Mesothelial cell of epicardium (in vitro differentiated cells): ENCODE data around the gene CADPS2. TPM values are rescaled to one million over a fixed set of nuclear protein-coding genes. Genes with fewer than 3 reads are reported as not detected.

Experiments used
- DNase-seq, 2 experiments: peaks; one replicate each; pipeline ENCODE4 v3.0.0; 2021; ENCODE audit warnings: low spot score in 2 of 2; ENCODE audit not compliant: unreplicated experiment in 2 of 2
- H3K27ac Mint-ChIP-seq: 2 replicates; pipeline ENCODE4 v1.8.0; 2021; ENCODE audit warnings: mixed read lengths
- H3K27me3 Mint-ChIP-seq: 2 replicates; pipeline ENCODE4 v1.8.0; 2021; ENCODE audit warnings: low read depth, mixed read lengths
- H3K36me3 Mint-ChIP-seq: 2 replicates; pipeline ENCODE4 v1.8.0; 2021; ENCODE audit warnings: mixed read lengths
- H3K4me1 Mint-ChIP-seq: 2 replicates; pipeline ENCODE4 v1.8.0; 2021; ENCODE audit warnings: mixed read lengths
- H3K4me3 Mint-ChIP-seq: 2 replicates; pipeline ENCODE4 v1.8.0; 2021; ENCODE audit warnings: mild to moderate bottlenecking, moderate library complexity, mixed read lengths
- H3K9me3 Mint-ChIP-seq: 2 replicates; pipeline ENCODE4 v1.8.0; 2021; ENCODE audit warnings: mixed read lengths
- CTCF ChIP-seq: fragments of 200-600 bp; sonication (generic); IDR thresholded peaks from one replicate; pipeline ENCODE4 v1.5.0; 2021; ENCODE audit warnings: antibody characterized with exemption; ENCODE audit not compliant: unreplicated experiment
- total RNA-seq: library from RNA; stranded (reverse); gene quantifications from 3 replicates; pipeline ENCODE4 v1.2.1, GENCODE V29; 2021

The CADPS2 gene
- total RNA-seq, 1 donor from 2014 or later, result 2.7 TPM

GRCh38 chr7:122307228-122307621, 579.0 kb downstream of the CADPS2 start:
- no peaks in the 10 kb centered on the region for H3K36me3 Mint-ChIP-seq
- peaks cover 99% of the 10 kb centered on the region for H3K27me3 Mint-ChIP-seq
- H3K9me3 Mint-ChIP-seq, result no peaks in the 10 kb centered on the region
- TF ChIP-seq CTCF, result no peak
- no peak overlapping the region for H3K4me3 Mint-ChIP-seq
- DNase-seq, result no peak
- no peak overlapping the region for H3K27ac Mint-ChIP-seq
- H3K4me1 Mint-ChIP-seq, result peaks cover 28% of the 10 kb centered on the region

- H3K9me3 Mint-ChIP-seq, result no peaks in the 10 kb centered on the region
- no peak for TF ChIP-seq CTCF
- no peak for DNase-seq
- H3K27me3 Mint-ChIP-seq, result peaks cover 99% of the 10 kb centered on the region
- peaks cover 28% of the 10 kb centered on the region for H3K4me1 Mint-ChIP-seq
- no peaks in the 10 kb centered on the region for H3K36me3 Mint-ChIP-seq
- H3K27ac Mint-ChIP-seq, result no peak overlapping the region
- peak overlapping the region; percentile 64 for H3K4me3 Mint-ChIP-seq
Measured at GRCh38 chr7:122306320-122307227, 579.7 kb downstream of the CADPS2 start.

- peak overlapping the region; percentile 56 for H3K27ac Mint-ChIP-seq
- peak in 1 of 2 experiments; percentile 61 for DNase-seq
- peaks cover 22% of the 10 kb centered on the region for H3K4me1 Mint-ChIP-seq
- peaks cover 99% of the 10 kb centered on the region for H3K27me3 Mint-ChIP-seq
- H3K36me3 Mint-ChIP-seq, result no peaks in the 10 kb centered on the region
- H3K9me3 Mint-ChIP-seq, result no peaks in the 10 kb centered on the region
- peak overlapping the region; percentile 64 for H3K4me3 Mint-ChIP-seq
- no peak for TF ChIP-seq CTCF
Measured at GRCh38 chr7:122305475-122306319, 580.6 kb downstream of the CADPS2 start.

- no peak for TF ChIP-seq CTCF
- Mint-ChIP-seq H3K27ac (no peak overlapping the region), H3K36me3 (no peaks in the 10 kb centered on the region), H3K4me1 (peaks cover 25% of the 10 kb centered on the region), H3K9me3 (no peaks in the 10 kb centered on the region), H3K4me3 (peak overlapping the region; percentile 64), H3K27me3 (peaks cover 98% of the 10 kb centered on the region)
- no peak for DNase-seq
Measured at GRCh38 chr7:122304996-122305421, 581.3 kb downstream of the CADPS2 start.

GRCh38 chr7:122304319-122304975, 581.8 kb downstream of the CADPS2 start, which contains the start of gene FEZF1:
Gene FEZF1, minus strand, starts transcription at chr7:122304750. Its CDS starts 313 bp downstream, at chr7:122304437.
- TF ChIP-seq CTCF, result no peak
- Mint-ChIP-seq H3K4me3 (peak within 1 kb of the TSS; percentile 64), H3K9me3 (no peaks in the 10 kb centered on the region), H3K36me3 (no peaks in the 10 kb centered on the region), H3K27me3 (peaks cover 98% of the 10 kb centered on the region), H3K27ac (no peak within 1 kb of the TSS), H3K4me1 (peaks cover 28% of the 10 kb centered on the region)
- no peak for DNase-seq
